AG04449 (cell line): ENCODE measurements around the gene AQP10.
A peak's percentile ranks its signal among the peaks of the same experiment; 100 is the strongest.
"Not testable (repeated sequence)": the region's sequence is repeated elsewhere in the genome, so short reads cannot be mapped to it uniquely, and the experiment has no call there.

ENCODE experiments used
- CTCF ChIA-PET: fragments of 350-600 bp; formaldehyde crosslinking; extraction: SDS; loops from one replicate; lab custom pipeline; 2021; ENCODE audit warnings: antibody characterized with exemption; lab: Yijun Ruan, JAX
- POLR2A ChIA-PET: fragments of 400-600, 350-600 bp; formaldehyde crosslinking; extraction: SDS; loops from one replicate; lab custom pipeline; 2020; ENCODE audit warnings: antibody characterized with exemption, inconsistent platforms; lab: Yijun Ruan, JAX
- DNase-seq: peaks from one replicate; pipeline ENCODE4 v3.0.0-alpha.2; 2010; ENCODE audit warnings: low read depth, low spot score
- H3K4me3 ChIP-seq: 2 replicates; pipeline ENCODE4 v1.5.1; 2011; ENCODE audit warnings: low read depth, mild to moderate bottlenecking, control low read depth, low read length
- CTCF ChIP-seq: IDR thresholded peaks from one replicate; pipeline ENCODE4 v1.5.1; 2011; ENCODE audit warnings: mild to moderate bottlenecking, moderate library complexity, low read length, control low read depth, inconsistent platforms; ENCODE audit not compliant: insufficient read depth; ENCODE audit errors: missing control alignments

AQP10 gene

GRCh38 chr1:154320882-154321608 lies at the start of gene AQP10:
AQP10 (plus strand) TSS chr1:154321093; CDS start chr1:154321156, 63 bp downstream.
- H3K4me3 ChIP-seq, result no peak within 1 kb of the TSS
- DNase-seq, result no peak
- POLR2A ChIA-PET, result no interaction called here
- CTCF ChIA-PET, result interaction anchor here (22.8 kb wide), 1 partner anchor 22 kb away, joined by 546 read pairs; no protein-coding TSS in a partner anchor
- TF ChIP-seq CTCF, result no peak

- peak within 1 kb of the TSS; percentile 97 for H3K4me3 ChIP-seq
- POLR2A ChIA-PET, result no interaction called here
- peak; percentile 75 for DNase-seq
- CTCF ChIA-PET, result interaction anchor here (0.6 to 6.9 kb wide), 20 partner anchors 8 to 450 kb away, joined by 3 to 65 read pairs (median 4); partner anchors contain the start of genes ATP8B2 and RAB13
- peak; percentile 78 for TF ChIP-seq CTCF
Measured at GRCh38 chr1:154272217-154272998, 48.5 kb upstream of the AQP10 start, which contains the start of gene HAX1. HAX1 (plus strand) TSS chr1:154272629; CDS start chr1:154272724, 95 bp downstream.

GRCh38 chr1:154272999-154273563 lies 47.8 kb upstream of the AQP10 start:
- POLR2A ChIA-PET, result interaction anchor here (1.0 kb wide), 1 partner anchor 53 kb away, joined by 3 read pairs; a partner anchor contains a TSS
- no peak for DNase-seq
- CTCF ChIA-PET, result interaction anchor here (1.2 to 6.9 kb wide), 9 partner anchors 10 to 74 kb away, joined by 3 to 65 read pairs (median 8); partner anchors contain the start of gene ATP8B2
- no peak for TF ChIP-seq CTCF
- peak overlapping the region; percentile 97 for H3K4me3 ChIP-seq

GRCh38 chr1:154276797-154277196 lies 44.1 kb upstream of the AQP10 start:
- ChIA-PET CTCF (interaction anchor here (1.0 to 6.9 kb wide), 4 partner anchors 20 to 55 kb away, joined by 3 to 65 read pairs (median 3); no protein-coding TSS in a partner anchor), POLR2A (no interaction called here)
- H3K4me3 ChIP-seq, result no peak overlapping the region
- TF ChIP-seq CTCF, result no peak
- DNase-seq, result no peak

- CTCF ChIA-PET, H3K4me3 ChIP-seq, DNase-seq, POLR2A ChIA-PET: not testable (repeated sequence)
Measured at GRCh38 chr1:154287591-154287990, 33.3 kb upstream of the AQP10 start.

- CTCF ChIA-PET, result interaction anchor here (0.6 to 1.2 kb wide), 3 partner anchors 45 to 191 kb away, joined by 3 read pairs; no protein-coding TSS in a partner anchor
- DNase-seq, result no peak
- TF ChIP-seq CTCF, result no peak
- no peak overlapping the region for H3K4me3 ChIP-seq
- POLR2A ChIA-PET, result no interaction called here
Measured at GRCh38 chr1:154288661-154289060, 32.2 kb upstream of the AQP10 start.
